ENCODE data around the gene ZXDC. TPM values are rescaled to one million over a fixed set of nuclear protein-coding genes. Genes with fewer than 3 reads are reported as not detected.

Gene ZXDC
- total and polyA plus RNA-seq, 8 donors = 30.1 to 40.8 (median 35.5) TPM

GRCh38 chr3:126464997-126465396 lies 10.7 kb downstream of the ZXDC start:
- H3K27ac ChIP-seq = peak overlapping the region in 1 of 2 donors; percentile 74
- H3K36me3 ChIP-seq = peaks cover 5 to 100% of the 10 kb centered on the region in 2 donors
- H3K9me3 ChIP-seq = no peaks in the 10 kb centered on the region
- no peaks in the 10 kb centered on the region for H3K27me3 ChIP-seq
- peaks cover 8 to 56% of the 10 kb centered on the region in 2 donors for H3K4me1 ChIP-seq
- no peak for DNase-seq
- no peak overlapping the region for H3K4me3 ChIP-seq
- no peak for ATAC-seq
- intact Hi-C loops (cut with DNase I) = no loop called here
- TF ChIP-seq CTCF (IDR thresholded peaks at IDR 0.05) = no peak

GRCh38 chr3:126464494-126464893 lies 11.2 kb downstream of the ZXDC start:
- ATAC-seq (no peak), DNase-seq (no peak)
- intact Hi-C loops (cut with DNase I) = no loop called here
- Histone ChIP-seq H3K9me3 (no peaks in the 10 kb centered on the region), H3K36me3 (peaks cover 5 to 100% of the 10 kb centered on the region in 2 donors), H3K27ac (no peak overlapping the region), H3K4me3 (no peak overlapping the region), H3K27me3 (no peaks in the 10 kb centered on the region), H3K4me1 (peaks cover 6 to 51% of the 10 kb centered on the region in 2 donors)
- no peak for TF ChIP-seq CTCF (IDR thresholded peaks at IDR 0.05)

- ATAC-seq (no peak), DNase-seq (no peak)
- Histone ChIP-seq H3K9me3 (no peaks in the 10 kb centered on the region), H3K27ac (no peak overlapping the region), H3K27me3 (no peaks in the 10 kb centered on the region), H3K36me3 (peaks cover 5 to 100% of the 10 kb centered on the region in 2 donors), H3K4me1 (peaks cover 6 to 49% of the 10 kb centered on the region in 2 donors), H3K4me3 (no peak overlapping the region)
- intact Hi-C loops (cut with DNase I) = no loop called here
- no peak for TF ChIP-seq CTCF (IDR thresholded peaks at IDR 0.05)
These were observed 11.6 kb downstream of the ZXDC start for GRCh38 chr3:126464093-126464492.

- no peaks in the 10 kb centered on the region for H3K9me3 ChIP-seq
- intact Hi-C loops (cut with DNase I) = no loop called here
- no peak for TF ChIP-seq CTCF (IDR thresholded peaks at IDR 0.05)
- H3K4me3 ChIP-seq = no peak overlapping the region
- DNase-seq (no peak), ATAC-seq (no peak)
- peaks cover 6 to 44% of the 10 kb centered on the region in 2 donors for H3K4me1 ChIP-seq
- H3K36me3 ChIP-seq = peaks cover 5 to 100% of the 10 kb centered on the region in 2 donors
- no peak overlapping the region for H3K27ac ChIP-seq
- no peaks in the 10 kb centered on the region for H3K27me3 ChIP-seq
These were observed 12.2 kb downstream of the ZXDC start for GRCh38 chr3:126463521-126463920.

GRCh38 chr3:126461450-126462070 lies 14.1 kb downstream of the ZXDC start:
- no peak for DNase-seq
- intact Hi-C loops (cut with DNase I) = no loop called here
- Histone ChIP-seq H3K9me3 (no peaks in the 10 kb centered on the region), H3K27me3 (no peaks in the 10 kb centered on the region), H3K27ac (no peak overlapping the region), H3K4me1 (peaks cover 6 to 29% of the 10 kb centered on the region in 2 donors), H3K36me3 (peaks cover 5 to 100% of the 10 kb centered on the region in 2 donors), H3K4me3 (no peak overlapping the region)
- no peak for TF ChIP-seq CTCF (IDR thresholded peaks at IDR 0.05)
- no peak for ATAC-seq
